WTC11 (cell line): ENCODE measurements around the gene VWA3B.

Source experiments
- AR ChIP-seq: fragments of 250-450 bp; sonication (Bioruptor Pico); IDR thresholded peaks from 2 replicates; pipeline ENCODE4 v1.9.0; 2021; ENCODE audit warnings: mild to moderate bottlenecking
- CBFB ChIP-seq: sonication (generic); formaldehyde crosslinking; IDR thresholded peaks from 2 replicates; pipeline ENCODE4 v1.8.1; 2022; ENCODE audit warnings: mild to moderate bottlenecking, low read depth, missing genetic modification reagents
- CTCF ChIP-seq: fragments of 200-600 bp; IDR thresholded peaks from 2 replicates; pipeline ENCODE4 v1.8.0; 2022; ENCODE audit warnings: antibody characterized with exemption
- E2F1 ChIP-seq: sonication (generic); formaldehyde crosslinking; IDR thresholded peaks from 2 replicates; pipeline ENCODE4 v1.8.0; 2022; ENCODE audit warnings: mild to moderate bottlenecking, missing genetic modification reagents
- JUN ChIP-seq: sonication (generic); formaldehyde crosslinking; IDR thresholded peaks from 2 replicates; pipeline ENCODE4 v1.8.0; 2023; ENCODE audit warnings: mild to moderate bottlenecking, missing genetic modification reagents
- NFYB ChIP-seq: sonication (generic); formaldehyde crosslinking; conservative IDR thresholded peaks from 2 replicates; pipeline ENCODE4 v1.8.0; 2022; ENCODE audit warnings: low read depth, missing genetic modification reagents
- TEAD4 ChIP-seq: sonication (generic); formaldehyde crosslinking; IDR thresholded peaks from 2 replicates; pipeline ENCODE4 v1.8.0; 2022; ENCODE audit warnings: mild to moderate bottlenecking, missing genetic modification reagents
- ZNF121 ChIP-seq: sonication (generic); formaldehyde crosslinking; IDR thresholded peaks from 2 replicates; pipeline ENCODE4 v1.8.0; 2023; ENCODE audit warnings: missing genetic modification reagents

GRCh38 chr2:98348066-98348561, 261.1 kb downstream of the VWA3B start:
- TF ChIP-seq CTCF (no peak), JUN (CRISPR knock-in tag) (no peak), E2F1 (CRISPR knock-in tag) (no peak), AR (CRISPR knock-in tag) (no peak), ZNF121 (CRISPR knock-in tag) (no peak), TEAD4 (CRISPR knock-in tag) (no peak), CBFB (no peak), NFYB (no peak)
